Endometrial microvascular endothelial cells (primary cell): ENCODE results near the gene SMOC1. TPM values are rescaled to one million over a fixed set of nuclear protein-coding genes. Genes with fewer than 3 reads are reported as not detected.

ENCODE experiments used
- in situ Hi-C: cut with HindIII; loops from 2 replicates; pipeline ENCODE4 v1.10.0; 2017; ENCODE audit warnings: low sequenced_read_pairs, low pct_unique_long_range_greater_than_20kb; ENCODE audit errors: inconsistent ontology term
- total RNA-seq: library from RNA; depleted of rRNA; stranded (reverse); fragments of >200 nt; gene quantifications from one replicate; pipeline ENCODE4 v1.2.3, GENCODE V29; 2015; ENCODE audit errors: inconsistent ontology term

Gene SMOC1
- total RNA-seq, 1 donor from 2014 or later, result not detected

DNA sequence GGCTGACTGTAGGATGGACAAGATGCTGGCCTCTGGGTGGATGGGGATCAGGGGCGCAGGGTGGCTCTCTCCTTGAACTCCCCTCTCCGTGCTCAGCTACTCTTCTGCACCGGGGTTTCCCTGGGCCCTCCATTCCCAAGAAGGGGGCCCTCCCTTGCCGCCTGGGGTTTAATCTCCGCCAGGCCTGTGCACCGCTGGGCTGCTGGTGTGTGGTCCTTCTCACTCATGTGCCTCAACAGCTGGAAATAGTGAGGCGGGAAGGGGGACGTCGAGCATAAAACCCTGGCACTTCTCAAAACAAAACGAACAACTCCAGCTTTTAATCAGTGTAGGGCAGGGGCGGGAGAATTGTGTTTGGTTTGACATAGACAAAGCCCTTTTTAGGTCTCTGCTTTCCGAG lies 19.0 kb upstream of the SMOC1 start:
- in situ Hi-C loops, result no loop called here

DNA sequence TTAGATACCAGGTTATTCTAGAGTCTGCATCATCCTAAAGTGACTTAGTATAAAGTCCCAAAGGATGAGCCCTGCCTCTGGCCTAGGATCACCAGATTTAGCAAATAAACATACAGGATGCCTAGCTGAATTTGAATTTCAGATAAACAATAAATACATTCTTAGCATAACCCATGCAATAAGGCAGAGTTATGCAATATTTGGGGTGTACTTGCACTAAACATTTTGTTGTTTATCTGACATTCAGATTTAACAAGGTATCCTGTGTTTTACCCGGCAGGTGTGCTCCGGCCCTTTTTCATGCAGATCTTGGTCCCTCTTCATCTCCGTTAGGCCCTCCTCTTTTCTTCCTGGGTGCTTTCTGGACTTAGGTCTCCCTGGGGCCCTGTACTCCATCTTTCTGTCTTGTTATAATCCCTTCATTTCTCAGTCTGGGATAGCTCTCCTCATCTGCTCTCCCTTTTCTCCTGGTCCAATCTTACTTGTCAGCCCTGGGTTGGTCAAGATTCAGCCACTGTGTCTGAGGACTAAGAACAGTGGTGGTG lies 18.1 kb upstream of the SMOC1 start:
- in situ Hi-C loops, result no loop called here

DNA sequence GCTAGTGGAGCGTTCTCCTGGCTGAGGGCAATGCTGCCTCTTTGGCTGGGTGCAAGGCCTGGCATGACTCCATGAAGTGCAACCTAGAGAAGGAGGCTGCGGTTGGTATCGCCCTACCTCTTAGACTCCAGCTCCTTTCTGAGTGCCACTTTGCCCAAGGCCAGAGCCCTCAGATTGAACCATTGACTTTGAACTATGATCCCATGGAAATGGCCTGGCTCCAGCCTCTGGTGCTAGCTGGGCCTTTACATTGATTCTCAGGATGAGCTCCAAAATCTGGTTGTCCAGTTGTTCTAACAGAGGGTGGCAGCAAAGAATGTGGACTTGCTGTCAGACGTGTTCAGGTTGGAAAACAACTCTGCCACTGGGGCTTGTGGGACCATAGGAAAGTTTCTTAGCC lies 16.1 kb upstream of the SMOC1 start:
- in situ Hi-C loops, result no loop called here

- in situ Hi-C loops, result no loop called here
These were observed 13.4 kb upstream of the SMOC1 start for GRCh38 chr14:69865701-69866365.

DNA sequence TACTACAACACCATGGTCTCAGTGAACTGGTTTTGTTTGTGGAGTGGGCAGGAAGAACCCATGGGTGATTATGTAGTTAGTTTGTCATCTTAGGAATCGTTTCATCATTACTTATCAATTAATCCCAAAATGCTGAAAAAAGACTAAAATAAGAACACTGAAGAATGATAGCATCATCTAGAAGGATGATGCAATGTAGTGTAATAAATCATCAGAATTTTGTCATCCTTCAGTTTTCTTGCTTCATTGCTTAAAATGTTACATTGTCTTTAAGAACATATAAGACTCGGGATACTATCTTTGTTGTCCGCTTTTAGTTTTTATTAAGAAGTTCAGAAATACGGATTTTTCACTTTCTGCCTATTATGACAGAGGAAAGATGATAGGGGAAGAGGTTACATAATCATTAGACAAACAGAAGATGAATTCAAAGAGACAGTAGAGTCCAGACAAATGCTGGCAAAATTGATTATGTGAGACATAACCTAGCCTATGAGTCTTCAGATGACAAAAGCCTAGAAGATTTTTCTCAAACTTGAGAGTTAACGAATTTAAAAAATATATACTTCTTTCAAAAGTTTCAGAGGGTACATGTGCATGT lies 10.8 kb upstream of the SMOC1 start:
- in situ Hi-C loops, result no loop called here

DNA sequence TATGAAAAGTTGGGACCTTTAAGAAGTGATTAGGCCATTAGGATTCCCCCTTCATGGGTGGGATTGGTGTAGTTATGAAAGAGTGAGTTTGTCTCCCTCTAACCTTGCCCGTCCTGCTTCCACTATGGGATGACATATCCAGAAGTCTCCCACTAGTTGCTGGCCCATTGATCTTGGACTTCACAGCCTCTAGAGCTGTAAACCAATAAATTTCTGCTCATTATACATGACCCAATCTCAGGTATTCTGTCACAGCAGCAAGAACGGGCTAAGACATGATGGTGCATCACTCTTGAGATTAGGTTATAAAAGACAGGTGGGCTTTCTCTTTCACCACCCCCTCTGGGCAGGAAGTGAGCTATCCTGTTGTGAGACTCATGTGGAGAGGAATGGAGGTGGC lies 8.6 kb upstream of the SMOC1 start:
- in situ Hi-C loops, result no loop called here

- in situ Hi-C loops, result no loop called here
These were observed 5.1 kb upstream of the SMOC1 start for GRCh38 chr14:69873877-69874780.

DNA sequence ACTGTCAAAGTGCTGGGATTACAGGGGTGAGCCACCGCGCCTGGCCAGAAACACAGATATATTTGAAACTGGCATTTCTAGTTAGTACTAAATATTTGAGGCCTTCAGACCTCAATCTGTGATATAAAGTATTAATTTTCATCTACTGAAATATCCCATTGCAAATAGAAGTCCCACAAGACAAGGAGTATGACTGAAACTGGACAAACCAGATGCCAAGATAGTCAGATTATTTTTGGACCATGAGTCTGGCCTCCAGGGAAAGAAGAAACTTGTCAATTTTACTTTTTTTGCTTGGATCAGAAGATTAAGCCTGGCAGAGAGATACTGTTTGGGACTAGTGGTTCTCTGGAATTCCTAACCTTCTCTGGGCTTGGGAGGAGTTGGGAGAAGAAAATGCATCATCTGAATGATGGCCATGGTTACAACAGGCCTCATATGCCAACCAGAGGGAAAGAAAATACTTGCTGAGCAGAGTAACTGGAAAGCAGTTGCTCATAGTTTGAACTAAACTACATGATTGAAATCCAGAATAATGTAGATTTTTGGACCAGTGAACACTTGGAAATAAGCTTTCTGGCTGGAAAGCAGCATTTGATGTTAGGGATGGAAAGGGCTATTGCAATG lies 2.9 kb upstream of the SMOC1 start:
- in situ Hi-C loops, result no loop called here

GRCh38 chr14:69876848-69877306 lies 2.3 kb upstream of the SMOC1 start:
- in situ Hi-C loops, result no loop called here

- in situ Hi-C loops, result no loop called here
These were observed 1.7 kb upstream of the SMOC1 start for GRCh38 chr14:69877492-69877891.

DNA sequence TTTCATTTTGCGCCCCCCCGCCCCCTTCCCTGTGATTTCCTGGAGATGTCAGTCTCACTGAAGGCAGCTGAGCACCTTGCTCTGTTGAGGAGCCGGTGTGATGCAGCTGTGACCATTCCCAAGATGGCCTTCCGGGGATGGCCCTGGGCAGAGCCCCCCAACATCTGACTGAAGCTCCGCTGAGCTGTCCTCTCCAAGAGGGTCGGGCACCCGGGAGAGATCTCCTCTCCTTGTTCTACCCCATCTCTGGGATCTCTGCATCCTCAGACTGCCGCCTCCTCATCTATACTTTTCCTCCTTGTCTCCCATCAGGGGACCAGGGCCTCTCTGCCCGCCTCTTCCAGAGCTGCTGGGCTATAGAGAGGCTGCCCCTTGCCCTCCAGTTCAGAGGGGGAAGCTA lies 965 bp upstream of the SMOC1 start:
- in situ Hi-C loops, result no loop called here

GRCh38 chr14:69880044-69880487 lies 850 bp downstream of the SMOC1 start:
- in situ Hi-C loops, result no loop called here

- in situ Hi-C loops, result no loop called here
These were observed 1.7 kb downstream of the SMOC1 start for GRCh38 chr14:69880893-69881292.

- in situ Hi-C loops, result no loop called here
These were observed 3.1 kb downstream of the SMOC1 start for GRCh38 chr14:69882116-69882864.

DNA sequence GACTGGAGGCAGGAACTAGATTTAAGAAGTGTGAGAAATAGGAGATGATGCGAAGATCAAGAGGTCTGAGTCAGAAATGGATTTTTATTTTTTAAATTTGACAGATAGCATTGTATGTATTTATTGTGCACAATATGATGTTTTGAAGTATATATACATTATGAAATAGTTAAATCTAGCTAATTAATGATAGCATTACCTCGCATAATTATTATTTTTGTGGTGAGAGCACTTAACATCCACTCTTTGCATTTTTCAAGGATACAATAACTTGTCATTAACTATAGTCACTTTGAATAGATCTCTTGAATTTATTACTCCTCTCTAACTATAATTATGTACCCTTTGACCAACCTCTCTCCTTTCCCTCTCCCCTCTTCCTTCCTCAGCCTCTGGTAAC lies 3.7 kb downstream of the SMOC1 start:
- in situ Hi-C loops, result no loop called here

- in situ Hi-C loops, result no loop called here
These were observed 7.4 kb downstream of the SMOC1 start for GRCh38 chr14:69886453-69887242.

DNA sequence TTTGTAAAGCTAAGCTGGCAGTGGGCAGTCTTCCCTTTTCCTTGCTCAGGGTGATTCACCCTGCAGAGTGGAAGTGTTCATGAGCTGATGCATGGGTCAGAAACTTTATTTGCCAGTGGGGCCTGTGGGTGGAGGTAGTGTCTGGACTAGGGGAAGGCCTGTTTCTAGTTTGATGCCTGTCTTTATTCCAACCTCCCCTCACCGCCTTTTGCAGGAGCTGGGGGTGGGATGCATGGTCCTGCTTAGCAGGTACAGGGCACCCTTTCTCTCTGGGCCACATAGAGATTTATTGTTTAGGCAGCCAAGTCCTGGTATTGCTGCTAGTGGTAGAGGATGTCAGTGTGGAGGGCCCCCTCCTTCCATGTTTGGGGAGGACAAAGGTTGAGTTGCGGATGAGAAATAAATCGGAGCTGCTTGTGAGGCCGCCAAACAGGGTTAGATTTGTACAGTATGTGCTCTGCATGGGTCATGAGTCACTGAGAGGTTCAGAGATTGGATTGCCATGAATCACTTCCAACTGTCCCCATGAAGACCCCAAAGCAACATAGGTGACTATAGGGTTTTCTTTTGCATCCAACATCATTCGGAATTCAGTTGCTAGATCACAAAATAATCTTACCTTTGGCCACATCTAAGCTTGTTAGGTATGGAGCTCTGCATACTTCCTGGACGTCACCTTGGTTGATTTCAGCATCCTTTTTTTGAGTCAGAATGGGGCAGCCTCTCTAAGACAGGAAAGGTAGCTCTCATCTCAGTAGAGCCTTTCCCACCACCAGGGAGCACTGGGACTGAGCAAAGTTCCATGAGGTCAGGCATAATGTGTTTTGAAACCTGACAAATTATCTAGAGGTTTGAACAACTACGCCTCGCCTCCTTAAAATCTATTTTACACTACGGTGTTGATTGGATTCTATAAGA lies 8.8 kb downstream of the SMOC1 start:
- in situ Hi-C loops, result no loop called here
